ENCODE data around the gene DDX39B. TPM values are rescaled to one million over a fixed set of nuclear protein-coding genes. Genes with fewer than 3 reads are reported as not detected.
A peak's percentile ranks its signal among the peaks of the same experiment; 100 is the strongest.
"Not testable (repeated sequence)": the region's sequence is repeated elsewhere in the genome, so short reads cannot be mapped to it uniquely, and the experiment has no call there.

Gene DDX39B
- total and polyA plus RNA-seq, 2 of the 8 experiments (the other 6 are each of a cell fraction or from before 2014, with no cell fraction given), result 780 to 1,164 TPM

GRCh38 chr6:31509036-31509435 lies 32.8 kb downstream of the DDX39B start:
- H3K4me3 ChIP-seq (ENCODE audit: extremely low read depth in 1 of 4, insufficient read depth in 2 of 4, low read depth in 3 of 4, low read length in 4 of 4); H3K14ac ChIP-seq (ENCODE audit: insufficient read length); H4K5ac ChIP-seq (ENCODE audit: insufficient read length, low read depth, low read length); H3K4me1 ChIP-seq (replicated peaks in 1 of 4; ENCODE audit: control insufficient read depth in 3 of 4, insufficient read depth in 4 of 4, low read length in 3 of 4); CTCF ChIA-PET (ENCODE audit: partially characterized antibody); H3K23me2 ChIP-seq (ENCODE audit: low read depth, low read length); H3K79me2 ChIP-seq (ENCODE audit: control insufficient read depth in 1 of 2, insufficient read depth in 2 of 2, low read length in 2 of 2); H2BK20ac ChIP-seq (ENCODE audit: low read length); H2AFZ ChIP-seq (ENCODE audit: low read length); H4K20me1 ChIP-seq (replicated peaks in 1 of 2; ENCODE audit: control insufficient read depth in 1 of 2, insufficient read depth in 2 of 2, low read length in 2 of 2); H2AK5ac ChIP-seq (ENCODE audit: low read depth, low read length); H3K56ac ChIP-seq (replicated peaks; ENCODE audit: insufficient read length, low read depth, low read length); H2BK5ac ChIP-seq (ENCODE audit: low read depth, low read length); H2BK12ac ChIP-seq (ENCODE audit: low read depth, low read length); DNase-seq (ENCODE audit: low read depth in 1 of 2, low spot score in 2 of 2); H3K27ac ChIP-seq (ENCODE audit: low read depth, low read length); H3K4ac ChIP-seq (replicated peaks; ENCODE audit: insufficient read length, low read depth, low read length); H4K91ac ChIP-seq (replicated peaks; ENCODE audit: insufficient read length, low read length); H3K79me1 ChIP-seq (ENCODE audit: low read depth, low read length); H2BK120ac ChIP-seq (replicated peaks; ENCODE audit: low read depth, low read length); H3K27me3 ChIP-seq (replicated peaks in 1 of 4; ENCODE audit: control insufficient read depth in 3 of 4, extremely low read depth in 1 of 4, insufficient read depth in 3 of 4, low read length in 3 of 4); H2BK15ac ChIP-seq (ENCODE audit: low read length); H3K4me2 ChIP-seq (ENCODE audit: insufficient read depth in 1 of 2, low read depth in 2 of 2, low read length in 2 of 2); FAIRE-seq; H3K9me3 ChIP-seq (ENCODE audit: insufficient read depth in 2 of 2, low read depth in 1 of 2, low read length in 1 of 2); H3K23ac ChIP-seq (ENCODE audit: insufficient read length); H3K18ac ChIP-seq (ENCODE audit: extremely low read depth, low read length); H3K9ac ChIP-seq (replicated peaks in 1 of 4; ENCODE audit: extremely low read depth in 1 of 4, low read depth in 3 of 4, low read length in 3 of 4): not testable (repeated sequence)
- peaks cover 4 to 30% (median 14%) of the 10 kb centered on the region in 4 experiments; a peak in 7 of 8 replicates for H3K36me3 ChIP-seq (ENCODE audit: control insufficient read depth in 2 of 4, insufficient read depth in 4 of 4, low read length in 3 of 4)
- 0 out of 2 replicates have a peak overlapping the region, but pooled peaks have one; percentile 20 for H4K8ac ChIP-seq (ENCODE audit: extremely low read depth, insufficient read depth, low read length)
- WGBS, 2 experiments (ENCODE audit: extremely low coverage in 1 of 2, insufficient coverage in 1 of 2, insufficient read length in 1 of 2, insufficient replicate concordance in 2 of 2, low coverage in 1 of 2, low lambda C conversion rate in 2 of 2, missing lambda C conversion rate in 1 of 2), result 69% methylated on average over 2 of the region's 2 CpGs; no CpG with 5 or more reads in 1 of the 2 experiments
- POLR2A ChIA-PET (ENCODE audit: partially characterized antibody), result interaction anchor here (1.6 to 2.0 kb wide), 2 partner anchors 12 to 23 kb away, joined by 3 to 5 read pairs; no protein-coding TSS in a partner anchor

Measured in H1 (cell line).